Measurements from ENCODE around the gene TSPO2.

DNA sequence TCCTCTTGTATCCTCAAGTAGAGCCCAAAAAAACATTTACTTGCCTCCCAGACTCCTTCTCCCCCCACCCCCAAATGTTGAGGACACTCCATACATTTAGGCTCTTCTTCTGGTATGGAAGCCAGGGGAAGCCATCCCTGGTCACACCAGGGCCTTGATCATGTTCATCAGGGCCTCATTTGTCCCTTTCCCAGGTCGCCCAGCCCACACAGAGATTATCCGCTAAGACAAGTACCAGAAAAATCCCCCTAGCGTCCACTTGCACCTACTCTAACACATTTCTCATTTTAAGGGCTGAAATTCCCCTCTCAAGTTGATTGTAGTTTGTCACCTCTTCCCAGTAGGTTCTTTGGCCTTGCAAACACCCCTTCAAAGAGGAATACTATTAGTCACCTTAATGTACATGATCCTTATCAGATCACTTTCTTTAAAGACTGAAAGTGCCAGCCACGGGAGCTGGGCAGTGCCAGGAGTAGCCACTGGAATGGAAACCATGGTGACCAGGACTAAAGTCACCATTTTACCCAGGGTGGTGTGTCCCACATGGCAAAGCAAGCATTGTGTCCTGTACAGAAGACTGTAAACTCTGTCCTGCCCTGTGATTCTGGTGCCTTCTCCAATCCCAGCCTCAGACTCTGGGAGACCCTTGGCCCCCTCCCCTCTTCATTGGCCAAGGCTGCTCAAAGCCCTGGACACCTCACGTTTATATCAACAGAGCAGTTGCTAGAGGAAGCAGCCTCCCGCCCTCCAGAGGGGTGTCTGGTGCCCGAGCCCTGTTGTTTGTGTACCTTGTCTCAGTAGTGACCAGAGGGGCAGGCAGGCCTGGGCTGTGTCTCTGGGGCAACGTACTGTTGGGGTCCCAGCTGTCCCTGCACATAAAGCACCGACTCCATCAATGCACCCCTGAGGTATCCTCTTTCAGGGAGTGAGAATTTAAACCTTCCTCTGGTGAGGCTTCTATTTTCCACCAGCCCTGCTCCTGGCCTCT lies 5.8 kb downstream of the TSPO2 start:
- TF ChIP-seq CTCF (IDR thresholded peaks at IDR 0.05) (no peak), POLR2A (IDR thresholded peaks at IDR 0.05) (no peak), POLR2AphosphoS5 (IDR thresholded peaks at IDR 0.05) (no peak)

Data from prostate gland (tissue), 2 donors.